ENCODE results near the gene SLC40A1. TPM values are rescaled to one million over a fixed set of nuclear protein-coding genes. Genes with fewer than 3 reads are reported as not detected.

Gene SLC40A1, protein sequence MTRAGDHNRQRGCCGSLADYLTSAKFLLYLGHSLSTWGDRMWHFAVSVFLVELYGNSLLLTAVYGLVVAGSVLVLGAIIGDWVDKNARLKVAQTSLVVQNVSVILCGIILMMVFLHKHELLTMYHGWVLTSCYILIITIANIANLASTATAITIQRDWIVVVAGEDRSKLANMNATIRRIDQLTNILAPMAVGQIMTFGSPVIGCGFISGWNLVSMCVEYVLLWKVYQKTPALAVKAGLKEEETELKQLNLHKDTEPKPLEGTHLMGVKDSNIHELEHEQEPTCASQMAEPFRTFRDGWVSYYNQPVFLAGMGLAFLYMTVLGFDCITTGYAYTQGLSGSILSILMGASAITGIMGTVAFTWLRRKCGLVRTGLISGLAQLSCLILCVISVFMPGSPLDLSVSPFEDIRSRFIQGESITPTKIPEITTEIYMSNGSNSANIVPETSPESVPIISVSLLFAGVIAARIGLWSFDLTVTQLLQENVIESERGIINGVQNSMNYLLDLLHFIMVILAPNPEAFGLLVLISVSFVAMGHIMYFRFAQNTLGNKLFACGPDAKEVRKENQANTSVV
- total RNA-seq (10 to 100 TPM; 30.9 to 92.7 TPM), total RNA-seq (40.9 to 55.5 reads per million in 2 donors)

DNA sequence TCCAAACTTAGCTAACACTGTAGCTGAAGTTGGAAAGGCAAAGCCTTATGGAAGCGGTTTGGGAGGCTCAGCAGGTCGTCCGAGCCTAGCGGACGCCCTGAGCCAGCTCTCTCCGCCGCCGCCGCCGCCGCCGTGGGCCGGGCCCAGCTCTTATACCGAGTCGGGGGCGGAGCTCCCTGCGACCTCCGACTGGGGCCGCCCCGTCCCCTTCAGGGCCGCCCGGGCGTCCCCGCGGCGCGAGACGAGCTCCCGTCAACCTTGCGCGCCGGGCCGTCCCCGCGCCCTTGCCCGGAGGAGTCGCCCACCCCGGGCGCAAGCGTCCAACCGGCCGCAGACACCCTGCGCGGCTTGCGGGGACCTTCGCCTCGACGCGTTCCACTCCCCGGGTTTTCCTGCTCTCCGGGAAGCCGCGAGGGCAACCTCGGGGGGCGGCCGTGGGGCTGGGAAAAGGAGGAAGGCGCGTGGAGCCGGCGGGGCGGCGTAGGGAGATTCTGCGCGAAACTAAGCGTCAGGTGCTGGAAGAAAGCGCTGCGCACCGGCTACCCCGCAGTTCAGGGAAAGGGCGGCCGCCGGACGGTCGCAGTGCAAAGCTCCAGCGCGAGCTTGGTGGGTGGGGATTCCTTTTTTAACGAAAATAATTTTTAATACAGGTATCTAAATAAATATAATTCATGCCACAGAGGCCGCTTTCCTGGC, at the start of gene SLC40A1:
Gene SLC40A1 (minus strand): TSS at position 129 of the 696 bp plus-strand sequence. CDS start 326 bp downstream, outside the sequence.
- H3K9me3 ChIP-seq (ENCODE audit: control insufficient read depth, low read length, poor library complexity, severe bottlenecking) = no peaks in the 10 kb centered on the region
- Mint-ChIP-seq H3K27ac (peak within 1 kb of the TSS; percentile 79), H3K36me3 (ENCODE audit: low read depth) (peaks cover 2% of the 10 kb centered on the region), H3K27me3 (peaks cover 10% of the 10 kb centered on the region), H3K4me1 (peaks cover 33% of the 10 kb centered on the region), H3K4me3 (peak within 1 kb of the TSS; percentile 87)
- DNase-seq (peak; percentile 57 to 63 (median 60)), ATAC-seq (peak; percentile 98)

DNA sequence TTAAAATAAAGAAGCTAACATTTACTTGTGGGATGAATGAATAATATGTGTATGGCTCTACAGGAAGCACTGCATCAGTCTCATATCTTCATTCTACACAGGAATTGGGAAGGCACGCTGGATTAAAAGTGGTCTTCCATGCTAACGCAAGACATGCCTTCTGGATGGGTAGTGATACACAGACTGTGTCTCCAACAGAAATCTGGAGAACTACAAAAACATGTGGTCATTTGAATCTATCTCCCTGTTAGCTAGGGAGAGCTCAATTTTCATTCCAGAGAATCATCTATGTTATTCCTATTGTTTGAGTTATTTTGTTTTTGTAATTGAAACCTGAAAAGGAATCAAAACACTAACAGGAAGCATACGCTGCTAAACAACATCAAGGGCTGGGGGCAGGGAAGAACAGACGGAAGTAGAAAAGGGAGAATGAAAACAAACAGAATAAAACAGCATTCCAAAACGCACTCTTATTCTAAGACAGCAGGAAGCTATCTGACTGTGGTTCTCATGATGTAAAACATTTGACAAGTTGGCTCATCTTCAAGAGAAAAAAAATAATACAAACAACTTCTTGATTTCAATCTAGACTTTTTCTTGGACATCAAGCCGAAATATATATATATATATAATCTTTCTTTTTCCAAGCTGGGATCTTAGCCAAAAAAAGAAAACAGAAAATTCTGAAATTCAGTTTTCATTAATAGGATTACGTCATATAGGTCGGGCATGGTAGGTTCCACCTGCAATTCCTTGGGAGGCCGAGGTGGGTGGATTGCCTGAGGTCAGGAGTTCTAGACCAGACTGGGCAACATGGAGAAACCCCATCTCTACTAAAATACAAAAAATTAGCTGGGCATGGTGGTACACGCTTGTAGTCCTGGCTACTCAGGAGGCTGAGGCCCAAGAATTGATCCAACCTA, 49.2 kb upstream of the SLC40A1 start:
- H3K4me1 Mint-ChIP-seq = peaks cover 13% of the 10 kb centered on the region

DNA sequence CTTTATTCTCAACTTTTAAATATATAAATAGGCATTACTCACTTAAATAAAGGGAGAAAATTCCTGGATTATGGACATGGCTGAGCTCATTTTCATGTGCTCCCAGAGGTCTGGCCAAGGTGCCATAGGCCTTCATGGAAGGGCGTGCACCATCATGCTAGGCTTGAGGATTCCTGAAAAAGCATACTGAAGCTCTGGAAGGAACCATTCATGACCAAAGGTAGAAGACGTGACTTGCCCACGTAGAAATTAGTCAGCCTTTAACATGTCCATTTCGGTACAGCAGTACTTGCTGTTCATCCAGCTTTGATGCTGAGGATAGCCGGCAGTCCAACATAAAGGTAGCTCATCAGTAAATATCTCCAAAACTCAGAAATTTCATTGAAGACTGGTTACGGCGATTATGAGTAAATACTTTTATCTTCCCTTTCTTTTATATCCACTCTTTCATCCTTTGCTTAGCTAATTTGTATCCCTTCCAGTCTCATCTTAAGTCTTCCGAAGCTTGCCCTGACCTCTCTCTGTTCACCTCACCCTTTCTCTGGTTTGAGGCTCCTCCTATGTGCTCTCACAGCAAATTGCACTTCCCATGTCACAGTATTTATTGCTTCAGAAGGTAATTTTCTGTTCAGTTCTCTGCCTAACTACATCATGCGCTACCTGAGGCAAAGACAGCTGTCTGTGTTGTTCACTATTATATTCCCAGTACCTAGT, 48.4 kb upstream of the SLC40A1 start:
- peaks cover 19% of the 10 kb centered on the region for H3K4me1 Mint-ChIP-seq
- ATAC-seq (no peak), DNase-seq (no peak)
- H3K9me3 ChIP-seq (ENCODE audit: control insufficient read depth, low read length, poor library complexity, severe bottlenecking) = no peaks in the 10 kb centered on the region
- H3K27ac Mint-ChIP-seq = peak overlapping the region; percentile 1
- no peaks in the 10 kb centered on the region for H3K36me3 Mint-ChIP-seq (ENCODE audit: low read depth)
- no peaks in the 10 kb centered on the region for H3K27me3 Mint-ChIP-seq
- H3K4me3 Mint-ChIP-seq = no peak overlapping the region

More for the DNA sequence above, 49.2 kb upstream of the SLC40A1 start:
- Mint-ChIP-seq H3K36me3 (ENCODE audit: low read depth) (no peaks in the 10 kb centered on the region), H3K27ac (peak overlapping the region; percentile 1), H3K4me3 (no peak overlapping the region), H3K27me3 (no peaks in the 10 kb centered on the region)
- no peaks in the 10 kb centered on the region for H3K9me3 ChIP-seq (ENCODE audit: control insufficient read depth, low read length, poor library complexity, severe bottlenecking)
- no peak for ATAC-seq
- no peak for DNase-seq

- no peak overlapping the region for H3K4me3 Mint-ChIP-seq
Observed at GRCh38 chr2:189627789-189628188, 47.2 kb upstream of the SLC40A1 start.

GRCh38 chr2:189625636-189626035, 45.0 kb upstream of the SLC40A1 start:
- H3K36me3 Mint-ChIP-seq (ENCODE audit: low read depth) = no peaks in the 10 kb centered on the region
- no peak overlapping the region for H3K27ac Mint-ChIP-seq
- no peak overlapping the region for H3K4me3 Mint-ChIP-seq

More at GRCh38 chr2:189627789-189628188, 47.2 kb upstream of the SLC40A1 start:
- no peaks in the 10 kb centered on the region for H3K9me3 ChIP-seq (ENCODE audit: control insufficient read depth, low read length, poor library complexity, severe bottlenecking)
- Mint-ChIP-seq H3K36me3 (ENCODE audit: low read depth) (no peaks in the 10 kb centered on the region), H3K27ac (no peak overlapping the region), H3K27me3 (no peaks in the 10 kb centered on the region), H3K4me1 (peaks cover 16% of the 10 kb centered on the region)
- DNase-seq (no peak), ATAC-seq (no peak)

DNA sequence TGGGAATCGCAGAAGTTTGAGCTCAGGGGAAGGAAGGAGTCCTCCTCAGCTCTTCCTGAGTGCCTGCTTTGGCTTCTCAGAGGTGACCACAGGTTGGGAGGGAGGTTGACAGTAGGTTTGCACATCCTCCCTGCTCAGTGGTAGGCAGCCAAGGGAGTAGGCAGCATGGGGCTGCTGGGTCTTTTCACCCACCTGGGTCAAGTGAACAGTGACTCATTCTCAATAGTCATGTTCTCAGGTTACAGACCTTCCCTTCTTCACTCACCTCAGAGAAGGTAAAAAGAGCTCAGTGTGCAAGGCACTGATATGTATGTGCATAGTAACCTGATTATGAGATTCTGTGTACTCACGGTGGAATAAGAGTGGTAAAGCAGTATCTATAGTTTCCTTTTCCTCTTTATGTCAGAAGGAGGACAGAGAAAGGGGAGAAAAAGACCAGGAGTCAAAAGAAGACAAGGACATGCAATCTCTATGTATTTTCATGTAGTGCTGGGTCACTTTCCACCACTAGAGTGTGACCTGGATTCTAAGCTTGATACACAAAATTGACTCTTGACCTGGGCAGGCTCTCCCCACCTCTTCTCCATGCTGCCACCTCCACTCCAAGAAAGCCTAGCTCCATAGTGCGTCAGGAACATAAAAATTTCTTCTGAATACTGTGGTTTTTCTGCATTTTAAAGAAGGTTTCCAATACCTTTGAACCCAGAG, 44.2 kb upstream of the SLC40A1 start:
- Mint-ChIP-seq H3K4me3 (no peak overlapping the region), H3K4me1 (peaks cover 18% of the 10 kb centered on the region), H3K36me3 (ENCODE audit: low read depth) (no peaks in the 10 kb centered on the region), H3K27ac (peak overlapping the region; percentile 72), H3K27me3 (no peaks in the 10 kb centered on the region)
- H3K9me3 ChIP-seq (ENCODE audit: control insufficient read depth, low read length, poor library complexity, severe bottlenecking) = no peaks in the 10 kb centered on the region
- ATAC-seq (no peak), DNase-seq (no peak)

More at GRCh38 chr2:189625636-189626035, 45.0 kb upstream of the SLC40A1 start:
- ATAC-seq = no peak
- no peaks in the 10 kb centered on the region for H3K9me3 ChIP-seq (ENCODE audit: control insufficient read depth, low read length, poor library complexity, severe bottlenecking)
- Mint-ChIP-seq H3K4me1 (peaks cover 18% of the 10 kb centered on the region), H3K27me3 (no peaks in the 10 kb centered on the region)
- no peak for DNase-seq

GRCh38 chr2:189623049-189623448, 42.5 kb upstream of the SLC40A1 start:
- no peak overlapping the region for H3K27ac Mint-ChIP-seq
- peaks cover 15% of the 10 kb centered on the region for H3K4me1 Mint-ChIP-seq

GRCh38 chr2:189621781-189622180, 41.2 kb upstream of the SLC40A1 start:
- H3K4me3 Mint-ChIP-seq = no peak overlapping the region
- no peak for ATAC-seq
- no peak for DNase-seq
- H3K9me3 ChIP-seq (ENCODE audit: control insufficient read depth, low read length, poor library complexity, severe bottlenecking) = no peaks in the 10 kb centered on the region
- H3K27me3 Mint-ChIP-seq = no peaks in the 10 kb centered on the region
- H3K4me1 Mint-ChIP-seq = peaks cover 15% of the 10 kb centered on the region
- no peak overlapping the region for H3K27ac Mint-ChIP-seq
- H3K36me3 Mint-ChIP-seq (ENCODE audit: low read depth) = no peaks in the 10 kb centered on the region

More at GRCh38 chr2:189623049-189623448, 42.5 kb upstream of the SLC40A1 start:
- Mint-ChIP-seq H3K27me3 (no peaks in the 10 kb centered on the region), H3K4me3 (no peak overlapping the region), H3K36me3 (ENCODE audit: low read depth) (no peaks in the 10 kb centered on the region)
- H3K9me3 ChIP-seq (ENCODE audit: control insufficient read depth, low read length, poor library complexity, severe bottlenecking) = no peaks in the 10 kb centered on the region
- ATAC-seq (no peak), DNase-seq (no peak)

DNA sequence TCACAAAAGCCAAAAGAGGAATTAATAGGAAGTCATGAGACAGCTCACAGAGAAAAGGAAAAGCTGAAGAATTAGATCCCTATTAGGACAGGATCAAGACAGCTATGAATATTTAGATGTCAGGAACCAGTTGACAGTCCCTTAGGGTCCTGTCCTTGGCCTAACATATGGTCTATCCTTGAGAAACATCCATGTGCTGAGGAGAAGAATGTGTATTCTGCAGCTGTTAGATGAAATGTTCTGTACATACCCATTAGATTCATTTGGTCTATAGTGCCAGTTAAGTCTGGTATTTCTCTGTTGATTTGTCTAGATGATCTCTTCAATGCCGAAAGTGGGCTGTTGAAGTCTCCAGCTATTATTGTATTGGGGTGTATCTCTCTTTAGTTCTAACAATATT, 37.6 kb upstream of the SLC40A1 start:
- no peak for ATAC-seq
- no peaks in the 10 kb centered on the region for H3K36me3 Mint-ChIP-seq (ENCODE audit: low read depth)
- peaks cover 6% of the 10 kb centered on the region for H3K4me1 Mint-ChIP-seq
- H3K27me3 Mint-ChIP-seq = no peaks in the 10 kb centered on the region
- no peak overlapping the region for H3K4me3 Mint-ChIP-seq
- no peaks in the 10 kb centered on the region for H3K9me3 ChIP-seq (ENCODE audit: control insufficient read depth, low read length, poor library complexity, severe bottlenecking)
- no peak overlapping the region for H3K27ac Mint-ChIP-seq
- no peak for DNase-seq

GRCh38 chr2:189614585-189614984, 34.0 kb upstream of the SLC40A1 start:
- ATAC-seq (no peak), DNase-seq (no peak)
- no peaks in the 10 kb centered on the region for H3K36me3 Mint-ChIP-seq (ENCODE audit: low read depth)
- no peaks in the 10 kb centered on the region for H3K27me3 Mint-ChIP-seq
- H3K9me3 ChIP-seq (ENCODE audit: control insufficient read depth, low read length, poor library complexity, severe bottlenecking) = no peaks in the 10 kb centered on the region
- no peak overlapping the region for H3K4me3 Mint-ChIP-seq
- no peak overlapping the region for H3K27ac Mint-ChIP-seq
- peaks cover 6% of the 10 kb centered on the region for H3K4me1 Mint-ChIP-seq

- H3K27ac Mint-ChIP-seq = no peak overlapping the region
- H3K9me3 ChIP-seq (ENCODE audit: control insufficient read depth, low read length, poor library complexity, severe bottlenecking) = no peaks in the 10 kb centered on the region
- DNase-seq (no peak), ATAC-seq (no peak)
- H3K4me1 Mint-ChIP-seq = peaks cover 6% of the 10 kb centered on the region
- no peaks in the 10 kb centered on the region for H3K27me3 Mint-ChIP-seq
- H3K4me3 Mint-ChIP-seq = no peak overlapping the region
- H3K36me3 Mint-ChIP-seq (ENCODE audit: low read depth) = no peaks in the 10 kb centered on the region
Observed at GRCh38 chr2:189613650-189614420, 33.2 kb upstream of the SLC40A1 start.
